ENCODE results near the gene FUT2.

FUT2 gene

GRCh38 chr19:48672994-48673393, 22.8 kb upstream of the FUT2 start, which contains the start of gene NTN5:
Gene NTN5, minus strand, starts transcription at chr19:48673017. Its CDS starts 2,031 bp downstream, at chr19:48670986.
- TF ChIP-seq TAF1 (IDR thresholded peaks at IDR 0.05; ENCODE audit: low read depth) (no peak), RAD21 (IDR thresholded peaks at IDR 0.05; ENCODE audit: low read depth) (no peak), TEAD4 (IDR thresholded peaks at IDR 0.05) (no peak), TCF12 (IDR thresholded peaks at IDR 0.05; ENCODE audit: low read depth) (no peak), EP300 (IDR thresholded peaks at IDR 0.05; ENCODE audit: borderline replicate concordance) (no peak), CEBPB (IDR thresholded peaks at IDR 0.05) (no peak)

- TF ChIP-seq ZBTB7A (IDR thresholded peaks at IDR 0.05; ENCODE audit: low read depth) (no peak), TAF1 (IDR thresholded peaks at IDR 0.05; ENCODE audit: low read depth) (no peak), FOXM1 (IDR thresholded peaks at IDR 0.05; ENCODE audit: borderline replicate concordance, low read depth) (no peak), EGR1 (IDR thresholded peaks at IDR 0.05) (no peak), TCF12 (IDR thresholded peaks at IDR 0.05; ENCODE audit: low read depth) (no peak), NFIC (IDR thresholded peaks at IDR 0.05) (no peak), RAD21 (IDR thresholded peaks at IDR 0.05; ENCODE audit: low read depth) (no peak), YY1 (IDR thresholded peaks at IDR 0.05; ENCODE audit: low read depth) (no peak)
Measured at GRCh38 chr19:48673436-48674100, 22.2 kb upstream of the FUT2 start.

- TF ChIP-seq MAX (IDR thresholded peaks at IDR 0.05), result no peak
- no peak for TF ChIP-seq EGR1 (IDR thresholded peaks at IDR 0.05)
- no peak for TF ChIP-seq CREB1 (IDR thresholded peaks at IDR 0.05; ENCODE audit: low read depth)
- TF ChIP-seq REST (IDR thresholded peaks at IDR 0.05; ENCODE audit: low read depth), result no peak
- no peak for TF ChIP-seq YY1 (IDR thresholded peaks at IDR 0.05; ENCODE audit: low read depth)
Measured at GRCh38 chr19:48674216-48674809, 21.5 kb upstream of the FUT2 start.

- TF ChIP-seq MAX (IDR thresholded peaks at IDR 0.05) (peak; percentile 9; the same call in 1 of the 2 replicates), TCF12 (IDR thresholded peaks at IDR 0.05; ENCODE audit: low read depth) (no peak), FOXM1 (IDR thresholded peaks at IDR 0.05; ENCODE audit: borderline replicate concordance, low read depth) (no peak), RAD21 (IDR thresholded peaks at IDR 0.05; ENCODE audit: low read depth) (peak; percentile 78), YY1 (IDR thresholded peaks at IDR 0.05; ENCODE audit: low read depth) (peak; percentile 62), TEAD4 (IDR thresholded peaks at IDR 0.05) (peak; percentile 55)
Measured at GRCh38 chr19:48674921-48675824, 20.6 kb upstream of the FUT2 start.

- TF ChIP-seq REST (IDR thresholded peaks at IDR 0.05; ENCODE audit: low read depth) (no peak), ZBTB7A (IDR thresholded peaks at IDR 0.05; ENCODE audit: low read depth) (no peak), CREB1 (IDR thresholded peaks at IDR 0.05; ENCODE audit: low read depth) (no peak), TAF1 (IDR thresholded peaks at IDR 0.05; ENCODE audit: low read depth) (no peak), YY1 (IDR thresholded peaks at IDR 0.05; ENCODE audit: low read depth) (no peak), FOXM1 (IDR thresholded peaks at IDR 0.05; ENCODE audit: borderline replicate concordance, low read depth) (no peak), TEAD4 (IDR thresholded peaks at IDR 0.05) (no peak), MAX (IDR thresholded peaks at IDR 0.05) (no peak), RAD21 (IDR thresholded peaks at IDR 0.05; ENCODE audit: low read depth) (no peak), NFIC (IDR thresholded peaks at IDR 0.05) (no peak), USF1 (IDR thresholded peaks at IDR 0.05) (no peak), TCF12 (IDR thresholded peaks at IDR 0.05; ENCODE audit: low read depth) (no peak), EGR1 (IDR thresholded peaks at IDR 0.05) (no peak), EP300 (IDR thresholded peaks at IDR 0.05; ENCODE audit: borderline replicate concordance) (no peak), CEBPB (IDR thresholded peaks at IDR 0.05) (no peak)
Measured at GRCh38 chr19:48676487-48676886, 19.3 kb upstream of the FUT2 start.
